ENCODE results near the gene RASGEF1B. TPM values are rescaled to one million over a fixed set of nuclear protein-coding genes. Genes with fewer than 3 reads are reported as not detected.

RASGEF1B gene
- total and polyA plus RNA-seq, 2 donors (not counting 3 experiments of a cell fraction or from before 2014, with no cell fraction given) = not detected

DNA sequence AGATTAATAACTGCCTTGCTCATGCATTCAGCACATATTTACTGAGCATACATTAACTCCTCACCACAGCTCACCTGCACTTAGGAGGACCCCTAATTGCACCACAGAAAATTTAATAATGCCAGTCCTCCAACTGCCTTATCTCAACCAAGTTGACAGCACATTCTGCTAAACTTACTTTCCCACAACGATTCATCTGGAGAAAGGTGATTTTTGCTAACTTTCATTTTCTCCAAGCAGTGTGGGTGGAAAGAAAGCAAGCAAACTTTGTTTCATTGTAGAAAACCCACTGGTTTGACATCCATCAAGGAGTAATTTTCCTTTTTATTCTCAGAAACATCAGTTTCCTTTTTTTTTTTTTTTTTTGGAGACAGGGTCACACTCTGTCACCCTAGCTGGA lies 49.1 kb downstream of the RASGEF1B start:
- Histone ChIP-seq H3K4me3 (replicated peaks in 1 of 3; ENCODE audit: insufficient read depth in 1 of 3, low read depth in 1 of 3, low read length in 3 of 3) (no peak overlapping the region), H3K4me1 (ENCODE audit: control insufficient read depth, extremely low read depth, insufficient read depth, low read length) (no peaks in the 10 kb centered on the region), H3K27me3 (ENCODE audit: control insufficient read depth in 2 of 2, insufficient read depth in 2 of 2, low read length in 2 of 2) (no peaks in the 10 kb centered on the region), H3K9me1 (replicated peaks; ENCODE audit: control insufficient read depth, extremely low read depth, insufficient read depth, low read length) (no peaks in the 10 kb centered on the region), H3K4me2 (ENCODE audit: insufficient read depth, low read length) (no peak overlapping the region), H3K36me3 (ENCODE audit: control insufficient read depth in 2 of 2, extremely low read depth in 1 of 2, insufficient read depth in 2 of 2, low read length in 2 of 2) (no peaks in the 10 kb centered on the region), H3K27ac (ENCODE audit: insufficient read depth, low read depth, low read length) (no peak overlapping the region), H3K9ac (replicated peaks; ENCODE audit: extremely low read depth, insufficient read depth, low read length) (no peak overlapping the region), H2AFZ (ENCODE audit: low read depth, low read length) (no peak overlapping the region), H3K9me3 (replicated peaks; ENCODE audit: control insufficient read depth, insufficient read depth, low read length) (no peaks in the 10 kb centered on the region), H4K20me1 (replicated peaks; ENCODE audit: control insufficient read depth, extremely low read depth, insufficient read depth, low read length) (no peaks in the 10 kb centered on the region), H3K79me2 (ENCODE audit: control insufficient read depth, insufficient read depth, low read length) (no peaks in the 10 kb centered on the region)
- no peak for DNase-seq (ENCODE audit: low read depth, low spot score)
- TF ChIP-seq GATA2 (IDR thresholded peaks at IDR 0.05; ENCODE audit: insufficient read depth, insufficient read length, low read depth, low read length) (no peak), POLR2AphosphoS5 (IDR thresholded peaks at IDR 0.05; ENCODE audit: insufficient read depth, low read depth, low read length) (no peak), FOS (IDR thresholded peaks at IDR 0.05; ENCODE audit: borderline replicate concordance, insufficient read depth, low read length) (no peak), JUN (IDR thresholded peaks at IDR 0.05; ENCODE audit: borderline replicate concordance, insufficient read depth, insufficient read length, low read depth) (no peak), EZH2 (IDR thresholded peaks at IDR 0.05; ENCODE audit: borderline replicate concordance, low read depth, low read length, severe bottlenecking) (no peak), MYC (IDR thresholded peaks at IDR 0.05; ENCODE audit: low read depth, low read length) (no peak), POLR2A (IDR thresholded peaks at IDR 0.05; ENCODE audit: low read depth, low read length) (no peak)
- TF ChIP-seq, protein P1, sequence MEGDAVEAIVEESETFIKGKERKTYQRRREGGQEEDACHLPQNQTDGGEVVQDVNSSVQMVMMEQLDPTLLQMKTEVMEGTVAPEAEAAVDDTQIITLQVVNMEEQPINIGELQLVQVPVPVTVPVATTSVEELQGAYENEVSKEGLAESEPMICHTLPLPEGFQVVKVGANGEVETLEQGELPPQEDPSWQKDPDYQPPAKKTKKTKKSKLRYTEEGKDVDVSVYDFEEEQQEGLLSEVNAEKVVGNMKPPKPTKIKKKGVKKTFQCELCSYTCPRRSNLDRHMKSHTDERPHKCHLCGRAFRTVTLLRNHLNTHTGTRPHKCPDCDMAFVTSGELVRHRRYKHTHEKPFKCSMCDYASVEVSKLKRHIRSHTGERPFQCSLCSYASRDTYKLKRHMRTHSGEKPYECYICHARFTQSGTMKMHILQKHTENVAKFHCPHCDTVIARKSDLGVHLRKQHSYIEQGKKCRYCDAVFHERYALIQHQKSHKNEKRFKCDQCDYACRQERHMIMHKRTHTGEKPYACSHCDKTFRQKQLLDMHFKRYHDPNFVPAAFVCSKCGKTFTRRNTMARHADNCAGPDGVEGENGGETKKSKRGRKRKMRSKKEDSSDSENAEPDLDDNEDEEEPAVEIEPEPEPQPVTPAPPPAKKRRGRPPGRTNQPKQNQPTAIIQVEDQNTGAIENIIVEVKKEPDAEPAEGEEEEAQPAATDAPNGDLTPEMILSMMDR (IDR thresholded peaks at IDR 0.05; ENCODE audit: extremely low read depth in 1 of 2, insufficient read depth in 1 of 2, low read depth in 1 of 2, low read length in 2 of 2) = no peak
- intact Hi-C loops (cut with micrococcal nuclease) = no loop called here
- no peak for FAIRE-seq
- dilution Hi-C loops (cut with MboI; ENCODE audit: extremely low pct_ligation_motif_present, low sequenced_read_pairs) = no loop called here
- ChIA-PET POLR2A (no interaction called here), CTCF (interaction anchor here (1.5 kb wide), 1 partner anchor 71 kb away, joined by 3 read pairs; no protein-coding TSS in a partner anchor)
- no TSS peak for BruUV-seq (replicated peaks)

Data from endothelial cell of umbilical vein (primary cell).